Effector memory CD4-positive, alpha-beta T cell (primary cell): ENCODE measurements around the gene PLEKHG2.
A peak's percentile ranks its signal among the peaks of the same experiment; 100 is the strongest.

Experiments used
- DNase-seq, 3 donors: peaks; one replicate each; pipeline ENCODE4 v3.0.0-alpha.2; 2020
- H3K27ac ChIP-seq: 2 replicates; pipeline ENCODE4 v1.7.0; 2013; ENCODE audit warnings: mild to moderate bottlenecking, low read length, moderate library complexity; ENCODE audit not compliant: insufficient read depth, poor library complexity, severe bottlenecking
- H3K27me3 ChIP-seq: replicated peaks from 2 replicates; pipeline ENCODE4 v1.7.0; 2013; ENCODE audit warnings: mild to moderate bottlenecking, low read length; ENCODE audit not compliant: insufficient read depth, control insufficient read depth, poor library complexity, severe bottlenecking
- H3K36me3 ChIP-seq: 2 replicates; pipeline ENCODE4 v1.7.0; 2013; ENCODE audit warnings: mild to moderate bottlenecking, low read length, moderate library complexity; ENCODE audit not compliant: control insufficient read depth, insufficient read depth
- H3K4me1 ChIP-seq: 2 replicates; pipeline ENCODE4 v1.7.0; 2013; ENCODE audit warnings: low read length, mild to moderate bottlenecking; ENCODE audit not compliant: control insufficient read depth, insufficient read depth, poor library complexity, severe bottlenecking
- H3K4me3 ChIP-seq: 2 replicates; pipeline ENCODE4 v1.7.0; 2013; ENCODE audit warnings: low read length, low read depth, mild to moderate bottlenecking; ENCODE audit not compliant: insufficient read depth, poor library complexity, severe bottlenecking
- H3K9me3 ChIP-seq: 2 replicates; pipeline ENCODE4 v1.7.0; 2013; ENCODE audit warnings: mild to moderate bottlenecking, low read length, moderate library complexity; ENCODE audit not compliant: control insufficient read depth

Gene PLEKHG2

DNA sequence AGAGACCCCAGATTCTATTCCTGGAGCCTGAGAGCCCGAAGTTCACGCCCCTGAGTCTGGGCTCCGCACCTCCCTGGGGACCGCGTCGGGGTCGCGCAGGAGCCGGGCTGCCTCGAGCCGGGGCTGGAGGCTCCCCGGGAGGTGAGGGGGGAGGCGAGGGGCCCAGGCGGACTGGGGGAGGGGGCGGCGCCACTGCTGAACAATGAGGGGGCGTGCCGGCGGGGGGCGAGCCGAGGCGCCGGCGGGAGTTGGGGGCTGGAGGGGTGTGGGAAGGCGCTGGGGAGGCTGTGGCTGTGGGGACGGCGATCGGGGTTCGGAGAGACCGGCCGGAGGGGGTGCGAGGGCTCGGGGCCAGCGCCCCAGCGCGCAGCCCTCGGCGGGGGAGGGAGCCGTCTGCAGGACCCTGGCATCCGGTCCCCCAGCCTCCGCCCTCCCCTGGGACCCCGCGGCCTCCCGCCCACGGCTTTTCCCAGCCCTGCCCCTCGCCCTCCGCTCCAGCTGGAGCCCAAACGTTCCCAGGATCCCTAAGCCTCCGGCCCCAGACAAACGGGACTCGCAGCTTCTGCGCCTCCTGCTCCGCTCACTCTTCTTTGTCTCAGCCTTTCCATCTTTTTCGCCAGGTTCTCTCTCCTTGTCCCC, 922 bp downstream of the PLEKHG2 start:
- H3K27ac ChIP-seq = peak overlapping the region; percentile 100
- DNase-seq = peak in 1 of 3 donors; percentile 32
- peaks cover 6% of the 10 kb centered on the region for H3K36me3 ChIP-seq
- peaks cover 31% of the 10 kb centered on the region for H3K4me1 ChIP-seq
- no peaks in the 10 kb centered on the region for H3K27me3 ChIP-seq
- H3K4me3 ChIP-seq = peak overlapping the region; percentile 85
- H3K9me3 ChIP-seq = no peaks in the 10 kb centered on the region

DNA sequence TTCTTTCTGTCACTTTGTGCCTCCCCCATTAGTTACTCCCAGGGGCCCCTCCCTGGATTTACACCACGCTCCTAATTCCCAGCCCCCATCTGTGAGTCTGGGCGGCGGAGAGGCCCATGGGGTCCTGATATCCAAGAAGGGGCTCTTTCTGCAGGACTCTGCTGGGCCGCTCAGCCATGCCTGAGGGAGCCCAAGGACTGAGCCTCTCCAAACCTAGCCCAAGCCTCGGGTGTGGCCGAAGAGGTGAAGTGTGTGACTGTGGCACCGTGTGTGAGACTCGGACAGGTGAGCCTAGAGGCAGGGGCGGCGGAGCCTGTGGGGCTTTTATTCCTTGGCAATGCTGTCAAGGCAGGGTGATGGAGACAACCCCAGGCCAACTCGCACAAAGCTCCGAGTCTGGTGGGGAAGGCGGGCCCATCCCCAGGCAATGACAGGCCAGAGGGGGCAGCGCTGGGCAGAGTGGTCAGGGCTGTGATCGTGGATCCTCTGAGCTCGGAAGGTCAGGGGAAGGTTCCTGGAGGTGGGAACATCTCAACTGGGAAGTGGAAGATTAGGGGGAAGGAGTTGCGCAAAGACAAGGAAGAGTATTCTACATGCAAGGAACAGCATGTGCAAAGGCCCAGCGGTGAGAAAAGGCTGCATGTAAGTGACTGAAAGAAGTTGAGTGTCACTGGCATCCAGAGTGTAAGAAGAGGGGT, 1.6 kb downstream of the PLEKHG2 start:
- Histone ChIP-seq H3K27me3 (no peaks in the 10 kb centered on the region), H3K9me3 (no peaks in the 10 kb centered on the region), H3K4me3 (peak overlapping the region; percentile 85), H3K27ac (peak overlapping the region; percentile 100), H3K4me1 (peaks cover 31% of the 10 kb centered on the region), H3K36me3 (peaks cover 6% of the 10 kb centered on the region)
- no peak for DNase-seq

DNA sequence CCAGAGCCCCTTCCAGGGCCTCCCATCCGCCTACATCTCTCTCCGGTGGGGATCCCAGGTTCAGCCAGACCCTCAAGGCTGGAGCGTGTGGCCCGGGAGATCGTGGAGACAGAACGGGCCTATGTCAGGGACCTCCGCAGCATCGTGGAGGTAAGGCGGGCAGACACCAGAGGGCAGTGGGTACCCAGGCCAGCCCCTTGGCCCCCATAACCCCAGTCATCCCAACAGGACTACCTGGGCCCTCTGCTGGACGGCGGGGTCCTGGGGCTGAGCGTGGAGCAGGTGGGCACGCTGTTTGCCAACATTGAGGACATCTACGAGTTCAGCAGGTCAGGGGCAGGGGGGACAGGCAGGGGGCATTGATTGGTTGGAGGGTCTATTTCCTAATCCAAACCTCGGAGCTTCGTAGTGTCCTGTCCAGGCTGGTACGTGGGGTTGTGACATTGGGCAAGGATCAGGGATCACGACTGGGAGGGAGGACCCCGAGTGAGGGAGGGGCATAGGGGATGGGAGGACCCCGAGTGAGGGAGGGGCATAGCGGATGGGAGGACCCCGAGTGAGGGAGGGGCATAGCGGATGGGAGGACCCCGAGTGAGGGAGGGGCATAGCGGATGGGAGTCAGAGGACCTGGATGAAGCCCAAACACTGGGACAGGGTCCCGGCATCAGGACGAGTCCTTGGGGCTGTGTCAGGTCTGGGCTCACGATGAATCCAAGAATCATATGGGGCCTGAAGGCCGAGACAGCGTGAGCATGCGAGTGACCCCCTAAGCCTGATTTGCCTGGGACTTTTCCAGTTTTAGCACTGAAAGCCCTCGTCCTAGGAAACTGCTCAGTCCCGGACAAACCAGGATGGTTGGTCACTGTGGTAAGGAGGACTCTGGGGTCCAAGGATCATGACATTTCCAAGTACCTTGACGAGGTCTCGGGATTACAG, 2.9 kb downstream of the PLEKHG2 start:
- Histone ChIP-seq H3K36me3 (peaks cover 9% of the 10 kb centered on the region), H3K4me1 (peaks cover 27% of the 10 kb centered on the region), H3K4me3 (no peak overlapping the region), H3K27ac (no peak overlapping the region), H3K9me3 (no peaks in the 10 kb centered on the region), H3K27me3 (no peaks in the 10 kb centered on the region)
- DNase-seq = no peak

DNA sequence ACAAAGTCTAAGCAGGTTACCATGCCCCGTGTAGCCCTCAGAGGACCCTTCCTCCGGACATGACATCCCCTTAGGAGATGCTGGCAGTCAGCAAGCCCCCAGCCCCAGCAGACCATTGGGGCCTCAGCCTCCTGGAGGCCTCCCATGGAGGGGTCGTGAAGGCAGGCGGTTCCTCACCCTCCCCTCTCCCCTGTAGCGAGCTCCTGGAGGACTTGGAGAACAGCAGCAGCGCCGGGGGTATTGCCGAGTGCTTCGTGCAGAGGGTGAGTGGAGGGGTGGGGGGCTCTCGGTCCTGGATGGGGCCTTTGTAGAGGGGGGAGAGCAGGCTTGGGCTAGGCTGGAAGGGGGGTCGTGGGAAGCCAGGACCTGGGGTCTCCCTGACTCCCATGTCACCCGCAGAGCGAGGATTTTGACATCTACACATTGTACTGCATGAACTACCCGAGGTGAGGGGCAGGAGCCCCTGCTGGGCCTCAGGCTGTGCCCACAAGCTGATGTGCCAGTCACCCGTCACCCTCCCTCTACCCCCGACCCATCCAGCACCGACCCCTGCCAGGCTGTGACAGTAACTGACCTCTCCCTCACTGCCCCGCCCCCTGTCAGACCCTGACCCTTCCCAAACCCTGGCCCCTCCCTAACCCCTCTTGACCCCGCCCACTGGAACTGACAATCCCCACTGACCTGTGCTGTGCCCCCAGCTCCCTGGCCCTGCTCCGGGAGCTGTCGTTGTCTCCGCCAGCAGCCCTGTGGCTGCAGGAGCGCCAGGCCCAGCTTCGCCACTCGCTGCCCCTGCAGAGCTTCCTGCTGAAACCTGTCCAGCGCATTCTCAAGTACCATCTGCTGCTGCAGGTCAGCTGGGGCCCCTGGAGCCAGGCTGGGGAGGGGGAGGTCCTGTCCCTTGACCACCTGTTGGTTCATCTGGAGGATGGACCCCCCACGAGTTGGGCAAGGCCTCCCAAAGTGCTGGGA, 4.0 kb downstream of the PLEKHG2 start:
- peaks cover 17% of the 10 kb centered on the region for H3K4me1 ChIP-seq
- no peak overlapping the region for H3K4me3 ChIP-seq
- H3K9me3 ChIP-seq = no peaks in the 10 kb centered on the region
- H3K36me3 ChIP-seq = peaks cover 9% of the 10 kb centered on the region
- H3K27me3 ChIP-seq = no peaks in the 10 kb centered on the region
- no peak for DNase-seq
- no peak overlapping the region for H3K27ac ChIP-seq

DNA sequence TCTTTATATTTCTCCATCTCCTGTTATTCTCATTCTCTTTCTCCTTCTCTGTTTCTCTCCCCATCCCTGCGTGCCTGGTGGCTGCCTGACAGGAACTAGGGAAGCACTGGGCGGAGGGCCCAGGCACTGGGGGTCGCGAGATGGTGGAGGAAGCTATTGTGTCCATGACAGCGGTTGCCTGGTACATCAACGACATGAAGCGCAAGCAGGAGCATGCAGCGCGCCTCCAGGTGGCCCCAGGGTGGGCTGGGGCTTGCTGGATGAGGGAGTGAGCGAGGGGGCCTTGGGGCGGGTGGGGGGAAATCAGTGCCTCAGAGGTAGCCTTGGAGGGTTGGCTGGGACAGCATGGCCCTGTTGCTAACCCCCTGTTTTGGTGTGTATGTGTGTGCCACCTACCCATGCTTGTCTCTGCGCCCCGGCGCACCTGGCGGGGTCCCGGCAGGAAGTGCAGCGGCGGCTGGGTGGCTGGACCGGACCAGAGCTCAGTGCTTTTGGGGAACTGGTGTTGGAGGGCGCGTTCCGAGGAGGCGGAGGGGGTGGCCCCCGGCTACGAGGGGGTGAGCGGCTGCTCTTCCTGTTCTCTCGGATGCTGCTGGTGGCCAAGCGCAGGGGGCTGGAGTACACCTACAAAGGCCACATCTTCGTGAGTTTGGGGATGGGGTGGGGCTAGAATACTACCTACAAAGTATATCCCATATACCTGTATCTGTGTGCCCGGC, 5.2 kb downstream of the PLEKHG2 start:
- H3K4me1 ChIP-seq = peaks cover 14% of the 10 kb centered on the region
- H3K27me3 ChIP-seq = no peaks in the 10 kb centered on the region
- no peaks in the 10 kb centered on the region for H3K9me3 ChIP-seq
- H3K36me3 ChIP-seq = peaks cover 11% of the 10 kb centered on the region
- no peak for DNase-seq
- H3K4me3 ChIP-seq = no peak overlapping the region
- H3K27ac ChIP-seq = no peak overlapping the region

DNA sequence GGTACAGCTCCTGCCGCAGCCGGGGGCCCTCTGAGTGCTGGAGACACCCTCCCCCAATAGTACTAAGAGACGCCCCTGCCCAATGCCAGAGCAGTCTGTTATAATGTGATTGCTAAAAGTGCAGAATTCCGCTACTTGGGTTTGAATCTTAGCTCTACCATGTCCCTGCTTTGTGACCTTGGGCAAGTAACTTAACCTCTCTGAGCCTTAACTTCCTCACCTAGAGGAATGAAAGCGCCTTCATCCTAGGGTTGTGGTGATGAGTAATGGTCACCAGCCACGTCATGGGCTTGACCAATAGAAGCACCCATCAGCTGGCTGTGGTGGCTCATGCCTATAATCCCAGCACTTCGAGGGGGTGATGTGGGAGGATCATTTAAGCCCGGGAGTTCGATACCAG, 6.5 kb downstream of the PLEKHG2 start:
- Histone ChIP-seq H3K4me1 (peaks cover under 1% of the 10 kb centered on the region), H3K9me3 (no peaks in the 10 kb centered on the region), H3K4me3 (no peak overlapping the region), H3K27me3 (no peaks in the 10 kb centered on the region), H3K27ac (no peak overlapping the region), H3K36me3 (peaks cover 17% of the 10 kb centered on the region)
- DNase-seq = no peak

DNA sequence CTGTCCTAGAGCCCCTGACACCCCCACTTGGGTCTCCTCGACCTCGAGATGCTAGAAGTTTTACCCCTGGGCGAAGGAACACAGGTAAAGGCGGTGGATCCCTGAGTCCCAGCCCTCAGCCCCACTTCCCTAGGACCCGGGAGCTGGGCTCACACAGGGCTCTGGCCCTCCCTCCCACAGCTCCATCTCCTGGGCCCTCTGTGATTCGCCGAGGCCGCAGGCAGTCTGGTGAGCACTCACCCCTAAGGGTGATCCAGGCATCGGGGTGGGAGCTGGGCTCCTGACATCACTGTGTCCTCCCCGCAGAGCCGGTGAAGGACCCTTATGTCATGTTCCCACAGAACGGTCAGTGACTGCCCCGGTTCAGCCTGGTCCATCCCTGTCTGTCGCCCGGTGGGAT, 8.3 kb downstream of the PLEKHG2 start:
- Histone ChIP-seq H3K4me3 (no peak overlapping the region), H3K4me1 (no peaks in the 10 kb centered on the region), H3K36me3 (peaks cover 17% of the 10 kb centered on the region), H3K27me3 (no peaks in the 10 kb centered on the region), H3K9me3 (no peaks in the 10 kb centered on the region), H3K27ac (no peak overlapping the region)
- DNase-seq = no peak

DNA sequence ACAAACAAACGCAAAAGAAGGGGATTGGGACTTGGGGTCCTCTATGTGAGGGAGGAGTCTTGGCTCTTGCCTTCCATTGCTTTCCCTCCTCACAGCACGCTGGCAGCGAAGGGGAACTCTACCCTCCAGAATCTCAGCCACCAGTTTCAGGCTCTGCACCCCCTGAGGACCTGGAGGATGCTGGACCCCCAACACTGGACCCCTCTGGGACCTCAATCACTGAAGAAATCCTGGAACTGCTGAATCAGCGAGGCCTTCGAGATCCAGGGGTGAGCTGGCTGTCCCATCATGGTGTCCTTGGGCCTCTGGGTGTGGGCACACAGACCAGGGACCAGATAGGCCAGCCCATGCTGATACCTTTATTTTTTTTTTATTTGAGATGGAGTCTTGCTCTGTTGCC, 9.6 kb downstream of the PLEKHG2 start:
- no peak overlapping the region for H3K27ac ChIP-seq
- no peaks in the 10 kb centered on the region for H3K9me3 ChIP-seq
- H3K4me3 ChIP-seq = no peak overlapping the region
- peaks cover 17% of the 10 kb centered on the region for H3K36me3 ChIP-seq
- no peaks in the 10 kb centered on the region for H3K4me1 ChIP-seq
- no peak for DNase-seq
- H3K27me3 ChIP-seq = no peaks in the 10 kb centered on the region
